HG03045 (cell line): ENCODE measurements around the gene HMGN1.
"Not testable (repeated sequence)": the region's sequence is repeated elsewhere in the genome, so short reads cannot be mapped to it uniquely, and the experiment has no call there.

Experiments used
- ATAC-seq: cut with Tn5 transposase; IDR thresholded peaks from one replicate; pipeline ENCODE4 v1.9.1; 2021; ENCODE audit warnings: mild to moderate bottlenecking, moderate library complexity; ENCODE audit not compliant: unreplicated experiment

HMGN1 gene

DNA sequence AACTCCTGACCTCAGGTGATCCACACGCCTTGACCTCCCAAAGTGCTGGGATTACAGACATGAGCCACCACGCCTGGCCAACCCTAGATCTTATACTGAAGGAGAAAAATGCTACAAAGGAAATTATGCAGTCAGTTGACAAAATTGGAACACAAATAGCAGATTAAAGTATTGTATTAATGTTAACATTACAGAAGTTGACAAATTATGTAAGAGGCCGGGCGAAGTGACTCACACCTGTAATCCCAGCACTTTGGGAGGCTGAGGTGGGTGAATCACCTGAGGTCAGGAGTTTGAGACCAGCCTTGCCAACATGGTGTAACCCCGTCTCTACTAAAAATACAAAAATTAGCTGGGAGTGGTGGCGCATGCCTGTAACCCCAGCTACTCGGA lies 21.0 kb upstream of the HMGN1 start:
- ATAC-seq: not testable (repeated sequence)

DNA sequence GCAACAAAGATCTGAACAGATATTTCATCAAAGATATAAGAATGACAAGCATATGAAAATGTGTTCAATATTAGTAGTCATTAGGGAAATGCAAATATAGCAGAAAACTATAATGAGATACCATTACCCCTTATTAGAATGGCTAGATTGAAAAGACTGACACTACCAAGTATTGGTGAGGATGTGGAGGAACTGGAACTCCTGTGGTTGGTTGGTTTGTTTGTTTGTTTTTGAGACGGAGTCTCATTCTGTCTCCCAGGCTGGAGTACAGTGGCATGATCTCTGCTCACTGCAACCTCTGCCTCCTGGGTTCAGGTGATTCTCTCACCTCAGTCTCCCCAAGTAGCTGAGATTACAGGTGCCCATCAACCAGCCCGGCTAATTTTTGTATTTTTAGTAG lies 18.9 kb upstream of the HMGN1 start:
- ATAC-seq: no peak

DNA sequence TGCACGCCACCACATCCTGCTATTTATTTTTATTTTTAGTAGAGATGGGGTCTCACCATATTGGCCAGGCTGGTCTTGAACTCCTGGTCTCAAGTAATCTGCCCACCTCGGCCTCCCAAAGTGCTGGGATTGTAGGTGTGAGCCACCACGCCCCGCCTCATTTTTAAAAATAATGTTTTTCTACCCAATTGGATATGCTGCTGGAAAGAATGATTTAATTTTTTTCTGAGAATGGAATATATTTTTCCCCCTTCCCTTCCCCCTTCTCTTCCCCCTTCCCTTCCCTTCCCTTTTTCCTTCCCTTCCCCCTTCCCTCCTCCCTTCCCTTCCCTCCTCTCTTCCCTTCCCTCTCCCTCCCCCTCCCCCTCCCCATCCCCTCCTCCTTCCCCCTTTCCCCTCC lies 17.7 kb upstream of the HMGN1 start:
- ATAC-seq: no peak

DNA sequence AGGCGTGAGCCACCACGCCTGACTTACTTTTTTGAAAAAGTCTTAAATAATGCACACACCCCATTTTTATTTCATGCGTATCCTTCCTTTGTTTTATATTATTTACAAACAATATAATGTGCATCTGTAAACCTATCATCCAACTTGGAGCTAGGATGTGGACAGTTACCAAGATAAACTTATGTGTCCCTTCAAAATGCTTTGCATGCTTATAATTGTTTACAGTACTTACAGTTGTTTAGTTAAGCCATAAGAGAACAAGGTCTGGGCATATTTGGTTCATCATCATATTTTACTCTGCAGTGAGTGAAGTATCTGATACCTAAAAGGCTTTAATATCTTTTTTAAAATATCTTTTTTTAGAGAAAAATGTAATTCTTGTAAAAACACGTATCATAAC lies 16.1 kb upstream of the HMGN1 start:
- no peak for ATAC-seq

DNA sequence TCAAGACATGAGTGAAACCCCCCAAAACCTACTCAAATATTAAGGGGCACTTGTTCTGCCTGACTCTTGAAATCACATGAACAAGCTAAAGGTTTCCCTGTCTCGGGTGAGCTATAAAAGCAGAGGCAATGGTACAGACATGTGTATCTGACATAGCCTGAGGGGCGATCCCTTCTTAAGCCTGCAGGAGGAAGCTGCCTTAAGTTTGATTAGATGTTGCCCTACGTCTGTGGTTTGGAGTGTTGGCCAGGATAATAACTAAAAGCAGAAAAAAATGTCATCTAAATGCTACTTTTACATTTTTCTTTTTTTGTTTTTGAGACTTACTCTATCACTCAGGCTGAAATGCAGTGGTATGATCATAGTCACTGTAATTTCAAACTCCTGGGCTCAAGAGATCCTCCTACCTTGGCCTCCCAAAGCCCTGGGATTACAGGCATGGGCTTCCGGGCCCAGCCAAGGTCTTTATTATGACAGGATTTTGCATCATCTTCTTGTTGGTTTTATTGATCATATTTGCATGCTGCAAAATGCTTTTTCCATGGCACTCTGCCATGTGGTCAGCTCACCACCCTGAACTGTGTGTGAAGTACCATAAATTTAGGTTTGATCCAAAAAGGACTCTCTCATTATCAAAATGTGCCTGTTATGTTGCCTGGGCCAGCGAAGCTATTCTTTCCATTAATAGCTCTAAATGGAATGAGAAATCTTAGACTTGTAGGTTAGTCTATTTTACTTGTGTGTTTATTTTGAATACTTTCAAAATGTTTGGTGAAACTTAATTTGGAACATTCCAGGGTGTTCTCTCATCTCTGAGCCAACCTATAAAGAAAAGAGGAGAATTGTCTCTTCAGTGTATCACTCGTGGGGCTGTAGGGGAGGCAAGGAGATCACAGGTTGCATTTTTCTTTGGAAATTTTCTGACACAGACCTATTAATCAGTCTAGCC lies 15.0 kb upstream of the HMGN1 start:
- ATAC-seq: no peak

DNA sequence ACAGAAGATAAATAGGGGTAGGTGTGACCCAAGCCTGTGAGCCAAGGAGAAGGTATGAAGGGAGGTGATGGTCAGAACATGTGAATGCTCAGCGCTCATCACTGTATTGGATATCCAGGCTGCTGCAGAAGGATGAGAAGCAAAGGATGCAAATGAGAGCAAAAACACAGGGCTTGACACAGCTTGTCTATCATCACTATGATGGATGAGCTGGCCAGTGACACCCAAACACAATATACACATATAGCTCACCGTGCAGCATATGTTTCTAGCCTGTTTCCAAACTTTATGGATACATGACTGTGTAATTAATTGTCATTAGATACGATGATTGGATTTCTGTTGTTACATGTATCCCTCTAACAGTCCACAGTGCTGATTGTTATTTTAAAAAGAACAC lies 13.8 kb upstream of the HMGN1 start:
- no peak for ATAC-seq

DNA sequence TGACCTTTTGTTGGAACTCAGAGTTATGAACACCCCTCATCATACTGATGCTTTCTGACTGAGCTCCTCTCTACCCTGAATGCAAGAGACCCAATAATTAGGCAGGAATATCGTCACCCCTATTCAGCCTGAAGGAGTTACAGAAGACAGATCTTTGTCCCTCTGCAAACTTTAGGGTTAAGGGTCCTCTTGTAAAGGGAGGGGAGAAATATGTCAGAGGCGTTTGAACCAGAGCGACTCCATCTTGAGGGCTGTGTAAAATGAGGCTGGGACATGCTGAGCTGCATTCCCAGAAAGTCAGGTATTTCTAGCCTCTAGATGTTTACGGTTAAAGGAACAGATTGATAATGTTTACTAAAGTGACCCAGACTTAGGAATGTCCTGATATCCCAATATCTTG lies 10.5 kb upstream of the HMGN1 start:
- ATAC-seq: no peak

DNA sequence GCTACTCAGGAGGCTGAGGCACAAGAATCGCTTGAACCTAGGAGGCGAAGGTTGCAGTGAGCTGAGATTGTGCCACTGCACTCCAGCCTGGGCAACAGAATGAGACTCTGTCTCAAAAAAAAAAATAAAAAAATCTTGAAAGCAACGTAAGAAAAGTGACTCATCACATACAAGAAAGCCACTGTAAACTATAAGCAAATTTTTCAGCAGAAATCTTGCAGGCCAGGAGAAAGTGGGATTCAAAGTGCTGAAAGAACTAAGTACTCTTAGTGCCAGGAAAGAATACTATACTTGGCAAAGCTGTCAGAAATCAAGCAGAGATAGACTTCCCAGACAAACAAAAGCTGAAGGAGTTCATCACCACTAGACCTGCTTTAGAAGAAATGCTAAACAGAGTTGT lies 4.4 kb upstream of the HMGN1 start:
- no peak for ATAC-seq

DNA sequence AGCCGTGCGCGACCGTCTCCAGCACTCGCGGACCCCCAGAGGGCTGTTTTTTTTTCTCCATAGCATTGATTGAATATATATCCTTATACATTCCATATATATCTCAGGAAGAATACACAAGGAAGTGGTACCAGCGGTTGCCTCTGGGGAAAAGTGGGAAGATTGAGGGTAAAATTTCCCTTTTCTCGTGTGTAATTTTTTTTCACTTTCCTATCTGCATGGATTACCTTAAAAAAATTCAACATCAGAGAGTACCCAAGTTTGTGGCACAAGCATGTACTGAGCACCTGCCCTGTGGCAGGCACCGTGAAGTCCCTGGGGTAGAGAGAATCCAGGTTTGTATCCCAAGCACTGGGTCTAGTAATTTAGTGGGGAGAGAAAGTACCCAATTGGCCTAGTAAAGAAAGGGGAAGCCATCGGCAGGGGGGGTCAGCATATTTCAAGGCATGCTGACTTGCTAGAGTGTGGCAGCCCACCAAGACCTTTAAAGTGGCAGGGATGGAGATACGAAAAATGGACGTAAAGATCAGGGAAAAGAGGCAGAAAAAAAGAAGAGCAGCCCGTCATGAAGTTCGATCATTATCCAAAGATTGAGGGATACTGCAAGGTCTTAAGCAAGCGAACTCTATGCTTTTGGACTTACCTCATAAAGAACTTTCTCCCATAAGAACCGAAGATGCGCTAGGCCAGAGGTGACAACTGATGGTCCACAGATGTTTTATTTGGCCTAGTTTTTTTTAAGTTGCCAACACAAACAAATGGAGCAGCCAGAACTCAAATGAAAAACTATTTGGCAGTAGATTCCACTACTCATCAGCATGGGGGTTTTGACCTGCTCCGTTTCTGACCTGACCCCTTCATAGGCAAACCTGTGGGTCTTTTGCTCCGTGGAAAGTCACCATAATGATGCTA lies 1.5 kb upstream of the HMGN1 start:
- no peak for ATAC-seq

DNA sequence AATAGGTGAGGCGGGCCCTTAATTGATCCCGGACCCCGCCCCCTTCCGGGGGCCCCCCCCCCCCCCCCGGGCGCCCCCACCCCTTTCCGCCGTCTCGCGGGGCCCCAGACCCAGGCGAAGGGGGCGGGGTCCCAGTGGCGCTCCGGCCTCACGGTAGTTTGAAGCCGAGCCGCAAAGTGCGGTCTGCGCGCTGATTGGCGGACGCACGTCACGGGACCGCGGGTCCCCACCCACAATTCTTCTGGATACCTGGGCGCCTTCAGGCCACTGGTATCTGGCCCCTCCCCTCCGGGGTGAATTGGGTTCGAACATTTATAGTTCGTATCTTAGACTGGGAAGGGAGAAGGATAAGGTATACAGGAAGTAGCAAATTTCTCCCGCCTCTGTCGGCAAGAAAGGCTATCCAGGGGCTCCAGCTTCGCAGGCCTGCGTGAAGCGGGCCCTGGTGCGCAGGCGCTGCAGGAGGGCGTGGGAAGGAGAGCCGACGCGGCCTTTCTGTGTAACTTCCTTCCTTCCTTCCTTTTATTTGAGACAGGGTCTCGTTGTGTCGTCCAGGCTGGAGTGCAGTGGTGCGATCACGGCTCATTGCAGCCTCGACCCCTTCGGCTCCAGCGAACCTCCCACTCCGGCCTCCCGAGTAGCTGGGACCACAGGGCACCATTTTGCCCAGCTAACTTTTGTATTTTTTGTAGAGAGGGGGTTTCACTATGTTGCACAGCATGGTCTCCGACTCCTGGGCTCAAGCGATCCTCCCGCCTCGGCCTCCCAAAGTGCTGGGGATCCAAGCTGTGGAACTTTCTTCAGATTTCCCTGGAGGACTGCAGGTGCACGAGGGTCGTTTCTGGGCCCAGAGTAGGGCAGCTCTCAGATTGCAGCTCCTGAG lies 564 bp upstream of the HMGN1 start:
- ATAC-seq: peak; percentile 88

DNA sequence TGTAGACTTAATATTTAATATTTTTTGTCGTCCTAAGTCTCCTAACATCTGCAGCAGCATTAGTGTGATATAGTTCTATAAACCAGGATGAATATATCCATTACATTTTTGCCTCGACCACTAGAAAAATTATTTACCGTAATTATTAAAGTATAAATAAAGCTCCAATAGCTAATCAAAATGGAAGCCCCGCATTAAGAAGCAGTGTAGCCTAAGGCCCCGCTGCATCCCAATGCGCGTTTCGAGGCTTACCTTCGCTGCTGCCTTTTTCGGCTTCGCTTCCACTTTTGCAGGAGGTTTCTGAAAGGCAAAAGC lies 891 bp downstream of the HMGN1 start:
- peak; percentile 8 for ATAC-seq

DNA sequence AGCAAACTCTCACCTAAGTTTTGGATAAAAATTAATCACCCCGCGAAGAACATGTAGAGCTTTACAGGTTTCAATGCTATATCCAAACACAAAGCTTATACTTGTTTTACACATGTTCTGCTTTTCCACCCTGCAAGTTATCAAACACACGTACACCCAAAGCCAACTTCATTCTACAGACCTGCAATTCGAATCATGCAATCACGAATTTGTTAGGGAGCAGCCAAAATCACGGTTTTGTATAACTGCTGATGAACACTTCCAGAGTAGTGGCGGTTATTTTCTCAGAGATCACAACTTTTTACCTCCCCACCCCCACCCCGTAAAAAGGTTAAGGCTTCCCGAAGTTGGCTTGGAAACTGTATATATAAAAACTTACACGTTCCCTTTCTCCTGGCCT lies 1.4 kb downstream of the HMGN1 start:
- no peak for ATAC-seq

DNA sequence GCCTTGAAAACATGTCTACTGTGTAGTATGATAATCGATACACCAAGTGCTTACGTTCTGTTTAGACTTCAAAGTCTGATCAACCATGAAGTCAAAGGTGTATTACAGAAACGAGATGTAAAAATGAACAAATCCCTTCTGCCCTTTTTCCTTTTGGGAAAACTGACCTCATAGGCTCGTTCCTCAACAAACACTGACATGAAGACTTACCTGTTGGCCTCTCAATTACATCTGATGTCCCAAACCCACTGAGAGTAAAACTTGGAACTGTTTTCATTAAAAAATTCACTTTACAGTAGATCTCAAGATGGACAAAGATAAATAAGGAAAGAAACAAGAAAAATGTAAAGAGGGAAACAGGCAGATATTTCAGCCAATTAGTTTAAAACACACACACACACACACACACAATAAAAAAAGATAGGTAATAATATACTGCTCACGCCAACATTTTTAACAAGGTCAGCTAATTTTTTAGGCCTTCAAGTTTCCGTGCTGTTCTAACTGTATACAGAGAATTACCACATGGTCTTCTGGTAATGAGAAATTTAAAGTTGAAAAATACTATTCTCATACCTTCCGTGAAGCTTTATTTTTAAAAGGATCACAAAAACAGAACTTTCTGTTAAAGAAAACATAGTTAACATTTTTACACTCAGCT lies 2.1 kb downstream of the HMGN1 start:
- no peak for ATAC-seq

DNA sequence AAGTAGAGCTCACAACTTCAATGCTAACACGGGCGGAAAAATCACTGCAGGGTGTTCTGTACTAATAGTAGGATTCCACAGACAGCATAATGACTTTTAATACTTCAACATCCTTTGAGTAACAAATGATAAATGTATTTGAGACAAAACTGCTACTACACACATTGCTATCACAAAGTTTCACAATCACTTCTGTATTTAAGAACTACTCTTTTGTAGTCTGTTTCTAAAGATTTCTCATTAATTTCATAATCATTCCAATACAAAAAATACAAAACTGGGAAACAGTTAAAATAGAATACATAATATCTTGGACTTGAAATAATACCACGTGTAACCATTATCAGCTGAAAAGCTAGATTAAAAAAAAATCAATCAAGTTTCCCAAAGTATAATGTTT lies 2.7 kb downstream of the HMGN1 start:
- no peak for ATAC-seq

DNA sequence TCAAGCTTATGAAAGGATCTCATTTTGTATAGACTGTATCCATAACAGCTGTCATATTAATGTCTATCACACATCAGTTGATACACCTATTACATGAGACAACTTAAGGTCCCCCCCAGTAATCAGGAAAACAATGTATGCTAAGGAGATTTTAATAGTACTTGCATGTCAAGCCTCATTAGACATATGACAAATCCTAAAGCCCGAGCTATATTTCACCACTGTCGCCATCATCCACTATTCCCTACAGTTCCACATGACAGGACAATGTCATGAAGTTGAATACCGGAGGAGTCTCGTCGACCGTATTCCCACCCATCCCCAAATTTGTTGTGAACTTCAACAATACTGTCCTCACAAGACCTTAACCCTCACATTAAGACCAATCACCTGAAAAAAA lies 3.4 kb downstream of the HMGN1 start:
- ATAC-seq: no peak

DNA sequence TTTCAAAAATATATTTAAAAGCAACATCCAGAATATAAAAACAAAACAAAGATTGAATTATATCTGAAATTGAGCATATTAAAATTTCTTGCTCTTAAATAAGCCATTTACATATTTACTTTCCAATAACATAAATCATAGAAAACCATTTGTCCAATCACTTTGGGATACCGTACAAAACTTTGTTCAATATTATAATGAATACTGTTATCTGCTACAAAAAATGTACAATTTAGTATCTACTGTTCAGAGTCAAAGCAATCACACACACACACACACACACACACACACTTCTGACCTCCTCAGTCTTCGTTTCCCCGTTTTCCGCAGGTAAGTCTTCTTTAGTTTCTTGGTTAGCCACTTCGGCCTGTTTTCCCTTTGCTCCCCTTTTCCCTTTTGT lies 4.0 kb downstream of the HMGN1 start:
- ATAC-seq: no peak

DNA sequence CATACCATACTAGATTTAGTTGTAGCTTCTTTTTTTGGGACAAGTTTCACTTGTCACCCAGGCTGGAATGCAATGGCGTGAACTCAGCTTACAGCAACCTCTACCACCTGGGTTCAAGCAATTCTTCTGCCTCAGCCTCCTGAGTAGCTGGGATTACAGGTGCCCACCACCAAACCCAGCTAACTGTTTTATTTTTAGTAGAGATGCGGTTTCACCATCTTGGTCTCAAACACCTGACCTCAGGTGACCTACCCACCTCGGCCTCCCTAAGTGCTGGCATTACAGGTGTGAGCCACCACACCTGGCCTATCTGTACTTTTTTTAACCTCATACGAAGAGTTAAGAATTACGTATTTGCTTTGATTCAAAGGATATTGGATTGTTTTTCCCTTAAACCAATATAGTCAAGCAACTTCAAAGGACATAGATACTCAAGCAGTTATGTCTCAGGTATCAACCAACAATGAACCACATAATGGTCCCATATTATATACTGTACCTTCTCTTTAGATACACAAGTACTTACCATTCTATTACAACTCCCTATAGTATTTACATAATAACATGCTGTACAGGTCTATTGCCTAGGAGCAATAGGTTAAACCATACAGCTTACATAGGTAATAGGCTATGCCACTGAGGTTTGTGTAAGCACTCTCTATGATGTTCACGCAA lies 7.5 kb downstream of the HMGN1 start:
- ATAC-seq: no peak

DNA sequence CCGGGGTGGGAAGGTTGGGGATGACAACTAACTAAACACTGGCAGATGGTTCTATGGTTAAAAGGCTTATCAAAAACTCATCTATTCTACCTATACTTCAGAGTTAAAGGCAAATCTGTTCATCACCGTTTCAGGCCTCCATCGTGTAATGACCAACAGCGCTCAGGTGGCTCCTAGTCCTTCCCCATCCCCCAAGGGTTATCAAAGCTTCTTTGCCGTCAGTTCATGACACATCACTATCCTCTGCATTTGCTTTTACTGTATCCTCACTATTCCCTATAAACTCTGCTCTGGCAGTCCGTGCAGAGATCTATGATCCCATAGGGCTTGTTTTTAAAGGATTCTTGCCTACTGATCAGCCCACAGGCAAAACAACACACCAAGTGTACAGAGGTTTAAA lies 8.2 kb downstream of the HMGN1 start:
- ATAC-seq: no peak

DNA sequence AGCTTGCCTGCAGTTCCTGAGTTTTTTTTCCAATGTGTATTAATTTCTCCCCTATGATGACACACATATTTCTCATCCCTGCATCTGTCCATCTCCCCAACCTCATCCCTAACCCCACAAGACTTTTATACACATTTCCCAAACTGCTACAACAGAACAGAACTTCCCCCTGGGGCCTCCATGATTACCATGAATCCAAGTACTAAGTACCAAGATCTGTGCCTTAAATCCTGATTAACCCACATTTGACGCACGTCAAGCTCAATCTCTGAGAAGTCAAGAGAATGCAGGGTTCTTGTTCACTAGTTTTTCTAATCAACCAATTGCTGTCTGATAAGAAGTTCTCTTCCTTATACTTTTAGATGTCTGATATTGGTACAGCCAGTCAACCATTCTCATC lies 9.7 kb downstream of the HMGN1 start:
- ATAC-seq: no peak

DNA sequence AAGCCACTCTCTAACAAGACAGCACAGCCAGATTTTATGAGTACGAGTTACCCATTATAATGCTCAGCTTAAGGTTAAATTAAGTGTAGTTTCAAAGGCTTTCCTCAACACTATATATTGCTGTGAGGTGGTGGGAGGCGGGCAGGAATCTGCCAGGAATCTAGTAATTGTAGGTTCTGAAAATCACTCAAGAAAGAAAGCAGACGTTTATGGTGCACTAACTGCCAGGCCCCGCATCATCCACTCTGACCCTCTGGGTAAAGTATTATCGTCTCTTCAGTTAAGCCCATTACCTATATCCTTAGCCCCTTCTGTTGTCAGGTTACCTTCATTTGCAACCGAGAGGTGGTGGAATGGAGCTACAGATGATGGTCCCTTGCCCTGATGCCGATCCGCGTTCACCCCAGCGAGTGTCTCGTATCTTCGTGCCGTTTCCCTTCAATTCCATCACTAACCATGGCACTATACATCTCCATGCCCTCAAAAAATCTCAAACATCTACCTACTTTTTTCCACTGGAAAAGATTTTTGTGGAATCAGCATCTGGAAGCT lies 12.4 kb downstream of the HMGN1 start:
- no peak for ATAC-seq
